Smooth muscle cell (in vitro differentiated cells): ENCODE measurements around the gene GSDME. TPM values are rescaled to one million over a fixed set of nuclear protein-coding genes. Genes with fewer than 3 reads are reported as not detected.

Experiments used
- DNase-seq: peaks from one replicate; lab custom pipeline; 2025; ENCODE audit not compliant: unreplicated experiment; lab: John Stamatoyannopoulos, UW
- H2AFZ ChIP-seq: fragments of 200-600 bp; sonication (generic); 2 replicates; pipeline ENCODE4 v1.6.0; 2016; ENCODE audit warnings: antibody characterized with exemption, low read depth, mild to moderate bottlenecking
- H3F3A ChIP-seq: fragments of 200-600 bp; sonication (generic); 2 replicates; pipeline ENCODE4 v1.6.0; 2017; ENCODE audit warnings: antibody characterized with exemption, low read depth
- H3K27ac ChIP-seq: fragments of 200-600 bp; sonication (generic); 2 replicates; pipeline ENCODE4 v1.5.1; 2016; ENCODE audit warnings: low read depth, mild to moderate bottlenecking
- H3K27me3 ChIP-seq: fragments of 200-600 bp; sonication (generic); 2 replicates; pipeline ENCODE4 v1.6.1; 2016; ENCODE audit warnings: low read depth, mild to moderate bottlenecking
- H3K36me3 ChIP-seq: fragments of 200-600 bp; sonication (generic); 2 replicates; pipeline ENCODE4 v1.5.1; 2016; ENCODE audit warnings: low read depth
- H3K4me1 ChIP-seq: fragments of 200-600 bp; sonication (generic); 2 replicates; pipeline ENCODE4 v1.5.1; 2016; ENCODE audit warnings: low read depth
- H3K4me2 ChIP-seq: fragments of 200-600 bp; sonication (generic); 2 replicates; pipeline ENCODE4 v1.6.0; 2016; ENCODE audit warnings: mild to moderate bottlenecking
- H3K4me3 ChIP-seq: fragments of 200-600 bp; sonication (generic); 2 replicates; pipeline ENCODE4 v1.5.1; 2016; ENCODE audit warnings: mild to moderate bottlenecking
- H3K79me2 ChIP-seq: fragments of 200-600 bp; sonication (generic); 2 replicates; pipeline ENCODE4 v1.6.0; 2016; ENCODE audit warnings: low read depth, mild to moderate bottlenecking
- H3K9ac ChIP-seq: fragments of 200-600 bp; sonication (generic); 2 replicates; pipeline ENCODE4 v1.6.0; 2016; ENCODE audit warnings: low read depth
- H3K9me3 ChIP-seq: fragments of 200-600 bp; sonication (generic); replicated peaks from 2 replicates; pipeline ENCODE4 v1.5.1; 2016; ENCODE audit warnings: low read depth
- H4K20me1 ChIP-seq: fragments of 200-600 bp; sonication (generic); 2 replicates; pipeline ENCODE4 v1.6.0; 2016; ENCODE audit warnings: low read depth
- WGBS: methylation state at CpG from one replicate; pipeline ENCODE4 v1.1.7; 2016; ENCODE audit warnings: low lambda C conversion rate; 5-methylcytosine and 5-hydroxymethylcytosine counted together
- polyA plus RNA-seq: library from polyadenylated mRNA; unstranded; fragments of >200 nt; fragmentation: Nextera tagmentation; extraction: Ambion mirVana; gene quantifications from 2 replicates; pipeline ENCODE4 v1.2.1, GENCODE V29; 2016
- total RNA-seq: library from RNA; depleted of rRNA; stranded (reverse); fragments of >200 nt; gene quantifications from 2 replicates; pipeline ENCODE4 v1.2.3, GENCODE V29; 2014
- TF ChIP-seq, protein P1 (sequence below): fragments of 200-600 bp; sonication (generic); IDR thresholded peaks from 2 replicates; pipeline ENCODE4 v1.5.1; 2017; ENCODE audit warnings: borderline replicate concordance, mild to moderate bottlenecking, antibody characterized with exemption; ENCODE audit not compliant: insufficient read depth, poor library complexity, severe bottlenecking

Gene GSDME
- total and polyA plus RNA-seq, 2 experiments from 2014 or later, result 14.8 to 19.6 TPM

DNA sequence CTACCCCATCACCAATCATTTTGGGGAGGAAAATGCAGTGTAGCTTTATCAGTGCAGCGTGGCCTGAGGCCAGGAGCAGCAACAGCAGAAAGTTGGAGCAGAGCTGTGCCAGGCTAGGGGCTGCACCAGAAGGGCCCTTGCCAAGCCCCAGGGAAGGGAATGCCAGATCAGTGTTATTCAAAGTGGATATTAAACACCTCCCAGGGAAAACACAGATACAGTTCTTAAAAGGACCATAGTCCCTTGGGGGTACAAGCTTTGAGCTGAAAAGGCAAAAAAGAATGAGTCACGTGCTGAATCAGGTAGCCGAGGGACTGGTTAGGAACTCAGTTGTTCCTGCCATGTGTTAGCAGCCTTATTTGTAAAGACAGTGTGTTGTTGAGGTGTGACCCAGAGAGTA lies 54.0 kb downstream of the GSDME start:
- H3K4me1 ChIP-seq, result peaks cover 10% of the 10 kb centered on the region
- no peak for DNase-seq
- no peak overlapping the region for H2AFZ ChIP-seq
- TF ChIP-seq, protein P1, sequence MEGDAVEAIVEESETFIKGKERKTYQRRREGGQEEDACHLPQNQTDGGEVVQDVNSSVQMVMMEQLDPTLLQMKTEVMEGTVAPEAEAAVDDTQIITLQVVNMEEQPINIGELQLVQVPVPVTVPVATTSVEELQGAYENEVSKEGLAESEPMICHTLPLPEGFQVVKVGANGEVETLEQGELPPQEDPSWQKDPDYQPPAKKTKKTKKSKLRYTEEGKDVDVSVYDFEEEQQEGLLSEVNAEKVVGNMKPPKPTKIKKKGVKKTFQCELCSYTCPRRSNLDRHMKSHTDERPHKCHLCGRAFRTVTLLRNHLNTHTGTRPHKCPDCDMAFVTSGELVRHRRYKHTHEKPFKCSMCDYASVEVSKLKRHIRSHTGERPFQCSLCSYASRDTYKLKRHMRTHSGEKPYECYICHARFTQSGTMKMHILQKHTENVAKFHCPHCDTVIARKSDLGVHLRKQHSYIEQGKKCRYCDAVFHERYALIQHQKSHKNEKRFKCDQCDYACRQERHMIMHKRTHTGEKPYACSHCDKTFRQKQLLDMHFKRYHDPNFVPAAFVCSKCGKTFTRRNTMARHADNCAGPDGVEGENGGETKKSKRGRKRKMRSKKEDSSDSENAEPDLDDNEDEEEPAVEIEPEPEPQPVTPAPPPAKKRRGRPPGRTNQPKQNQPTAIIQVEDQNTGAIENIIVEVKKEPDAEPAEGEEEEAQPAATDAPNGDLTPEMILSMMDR, result no peak
- H3K9ac ChIP-seq, result no peak overlapping the region
- H3F3A ChIP-seq, result no peaks in the 10 kb centered on the region
- no peaks in the 10 kb centered on the region for H3K36me3 ChIP-seq
- H3K4me2 ChIP-seq, result no peak overlapping the region
- no peak overlapping the region for H3K27ac ChIP-seq
- no peak overlapping the region for H3K4me3 ChIP-seq
- 89% methylated on average over 3 of the region's 3 CpGs for WGBS
- no peaks in the 10 kb centered on the region for H3K9me3 ChIP-seq
- H3K79me2 ChIP-seq, result no peaks in the 10 kb centered on the region
- no peaks in the 10 kb centered on the region for H4K20me1 ChIP-seq
- no peaks in the 10 kb centered on the region for H3K27me3 ChIP-seq

DNA sequence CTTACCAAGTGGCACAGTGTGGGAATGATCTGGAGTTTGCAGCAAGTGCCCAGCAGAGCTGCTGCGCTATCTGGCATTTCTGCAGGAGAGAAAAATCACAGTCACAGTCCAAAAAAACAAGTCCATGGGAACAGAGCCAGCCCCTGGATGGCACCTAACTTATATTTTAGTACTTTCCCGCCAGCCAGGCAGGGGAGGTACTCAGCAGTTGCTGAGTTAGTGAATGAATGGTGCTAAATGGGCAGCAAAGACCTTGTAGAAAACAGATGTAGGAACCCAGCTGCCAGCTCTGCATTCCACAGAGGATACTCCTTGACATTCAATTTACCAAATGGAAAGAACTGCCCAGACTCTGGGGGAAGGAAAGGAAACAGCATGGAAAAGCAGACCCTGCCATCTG lies 54.5 kb downstream of the GSDME start:
- TF ChIP-seq, protein P1, result no peak
- no peaks in the 10 kb centered on the region for H3K9me3 ChIP-seq
- WGBS, result 82% methylated on average over 2 of the region's 2 CpGs
- no peaks in the 10 kb centered on the region for H4K20me1 ChIP-seq
- H3K79me2 ChIP-seq, result no peaks in the 10 kb centered on the region
- H3K36me3 ChIP-seq, result no peaks in the 10 kb centered on the region
- H3K4me3 ChIP-seq, result no peak overlapping the region
- H2AFZ ChIP-seq, result no peak overlapping the region
- no peaks in the 10 kb centered on the region for H3K27me3 ChIP-seq
- DNase-seq, result no peak
- no peak overlapping the region for H3K9ac ChIP-seq
- no peak overlapping the region for H3K4me2 ChIP-seq
- H3K27ac ChIP-seq, result no peak overlapping the region
- peaks cover 10% of the 10 kb centered on the region for H3K4me1 ChIP-seq
- H3F3A ChIP-seq, result no peaks in the 10 kb centered on the region

DNA sequence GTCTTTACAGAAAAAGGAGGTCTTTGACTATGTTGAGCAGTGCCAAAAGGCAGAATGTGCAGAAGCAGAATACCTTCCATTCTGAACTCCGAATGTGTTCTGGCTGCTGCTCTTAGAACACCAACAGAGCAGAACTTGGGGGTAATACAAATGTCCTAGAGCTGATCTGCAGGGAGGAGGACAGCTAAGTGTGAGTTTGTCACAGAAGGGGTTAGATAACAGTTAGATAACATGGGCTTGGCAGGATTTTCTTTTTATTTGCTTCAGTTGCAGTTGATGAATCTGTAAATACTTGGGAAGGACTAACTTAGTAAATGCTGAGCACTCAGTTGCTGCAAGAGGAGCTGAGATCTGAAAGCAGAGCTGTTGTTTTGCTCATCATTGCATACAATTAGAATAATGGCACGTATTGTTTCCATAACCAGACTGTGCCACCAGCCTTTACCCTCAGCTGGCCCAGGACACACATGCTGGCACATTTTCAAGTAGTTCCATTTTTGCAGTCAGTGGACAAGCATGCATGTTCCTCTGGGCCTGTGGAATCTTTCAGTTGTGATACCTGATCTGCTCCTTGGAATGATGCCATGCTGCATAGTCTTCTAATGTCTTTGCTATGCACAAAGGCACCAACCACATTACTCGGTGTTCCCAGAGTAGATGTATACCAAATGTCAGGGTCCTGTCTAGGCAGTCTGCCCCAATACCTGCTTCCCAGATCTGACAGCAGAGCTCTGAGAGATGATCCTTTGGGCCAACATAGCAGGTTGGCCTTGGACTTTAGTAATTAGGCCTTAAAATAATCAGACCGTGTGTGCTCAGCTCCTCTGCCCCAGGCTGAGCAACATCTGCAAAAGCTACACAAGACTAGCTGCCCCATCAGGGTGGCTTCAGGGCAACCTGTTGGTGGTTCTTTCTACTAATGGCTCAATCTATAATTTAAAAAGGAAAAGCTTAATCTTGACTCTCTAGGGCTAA lies 55.7 kb downstream of the GSDME start:
- no peak overlapping the region for H3K4me3 ChIP-seq
- H3K4me2 ChIP-seq, result no peak overlapping the region
- TF ChIP-seq, protein P1, result no peak
- DNase-seq, result no peak
- 88% methylated on average over 4 of the region's 4 CpGs for WGBS
- no peaks in the 10 kb centered on the region for H3K79me2 ChIP-seq
- H3F3A ChIP-seq, result no peaks in the 10 kb centered on the region
- no peaks in the 10 kb centered on the region for H4K20me1 ChIP-seq
- H3K9me3 ChIP-seq, result no peaks in the 10 kb centered on the region
- no peaks in the 10 kb centered on the region for H3K27me3 ChIP-seq
- peaks cover 10% of the 10 kb centered on the region for H3K4me1 ChIP-seq
- H2AFZ ChIP-seq, result no peak overlapping the region
- H3K9ac ChIP-seq, result no peak overlapping the region
- H3K27ac ChIP-seq, result no peak overlapping the region
- H3K36me3 ChIP-seq, result no peaks in the 10 kb centered on the region
